CD4-positive, alpha-beta T cell (primary cell): Measurements from ENCODE around the gene THBD. TPM values are rescaled to one million over a fixed set of nuclear protein-coding genes. Genes with fewer than 3 reads are reported as not detected.

ENCODE experiments used
- ATAC-seq: fragments of 200-7000 bp; cut with Tn5 transposase; one replicate; pipeline ENCODE4 v1.10.0; 2022; ENCODE audit warnings: mild to moderate bottlenecking; ENCODE audit not compliant: poor library complexity
- CTCF ChIA-PET: fragments of 350-600 bp; sonication (Branson Sonifier 250); formaldehyde crosslinking; loops from one replicate; lab custom pipeline; 2021; ENCODE audit warnings: antibody characterized with exemption, inconsistent platforms; lab: Charles Lee
- POLR2A ChIA-PET: fragments of 350-600 bp; sonication (Branson Sonifier 250); formaldehyde crosslinking; loops from one replicate; lab custom pipeline; 2021; ENCODE audit warnings: antibody characterized with exemption, inconsistent platforms; lab: Charles Lee
- DNase-seq, 14 experiments: peaks; one replicate each; pipeline ENCODE4 v3.0.0-alpha.2; 2013 to 2020; ENCODE audit warnings: mixed read lengths in 2 of 14
- H3K27ac ChIP-seq, 2 donors: one replicate each; pipeline versions ENCODE4 v1.5.1 to v1.7.0; 2013; ENCODE audit warnings: low read length in 2 of 2, low read depth in 1 of 2, mild to moderate bottlenecking in 1 of 2
- H3K27me3 ChIP-seq, 2 experiments: 1 replicate in 1 of 2; 2 replicates in 1 of 2; pipeline versions ENCODE4 v1.6.1 to v1.7.0; 2013; ENCODE audit warnings: low read length in 2 of 2, control low read depth in 1 of 2, mild to moderate bottlenecking in 1 of 2, moderate library complexity in 1 of 2; ENCODE audit not compliant: insufficient read depth in 2 of 2, control insufficient read depth in 1 of 2
- H3K36me3 ChIP-seq: one replicate; pipeline ENCODE4 v1.6.1; 2013; ENCODE audit warnings: low read length, control low read depth; ENCODE audit not compliant: insufficient read depth
- H3K4me1 ChIP-seq: one replicate; pipeline ENCODE4 v1.6.1; 2013; ENCODE audit warnings: low read length, control low read depth; ENCODE audit not compliant: insufficient read depth
- H3K4me3 ChIP-seq: one replicate; pipeline ENCODE4 v1.5.1; 2013; ENCODE audit warnings: mild to moderate bottlenecking, low read length, moderate library complexity
- H3K9me3 ChIP-seq, 2 experiments: 1 replicate in 1 of 2; 2 replicates in 1 of 2; pipeline versions ENCODE4 v1.6.1 to v1.7.0; 2013; ENCODE audit warnings: low read length in 2 of 2, mild to moderate bottlenecking in 2 of 2, control low read depth in 1 of 2, moderate library complexity in 1 of 2; ENCODE audit not compliant: control insufficient read depth in 1 of 2, insufficient read depth in 1 of 2
- H3K27ac Mint-ChIP-seq: one replicate; pipeline ENCODE4 v1.8.0; 2020; ENCODE audit warnings: mixed read lengths
- H3K27me3 Mint-ChIP-seq: one replicate; pipeline ENCODE4 v1.8.0; 2021; ENCODE audit warnings: mixed read lengths
- H3K36me3 Mint-ChIP-seq: one replicate; pipeline ENCODE4 v1.8.0; 2021; ENCODE audit warnings: low read depth, mixed read lengths
- H3K4me1 Mint-ChIP-seq: one replicate; pipeline ENCODE4 v1.8.0; 2021; ENCODE audit warnings: low read depth, mixed read lengths
- H3K4me3 Mint-ChIP-seq: one replicate; pipeline ENCODE4 v1.8.0; 2020; ENCODE audit warnings: mild to moderate bottlenecking, mixed read lengths
- H3K9me3 Mint-ChIP-seq: one replicate; pipeline ENCODE4 v1.8.0; 2020; ENCODE audit warnings: mixed read lengths
- intact Hi-C, 2 experiments: fragments of 100-400 bp; cut with DNase I in 1 of 2; cut with micrococcal nuclease in 1 of 2; formaldehyde crosslinking; loops; one replicate each; pipeline versions ENCODE4 v1.15.1 to v1.9.0; 2023 to 2025; cut with DNase I, micrococcal nuclease
- total RNA-seq, 174 experiments: library from RNA in 2 of 174; stranded (reverse) in 2 of 174; gene quantifications; one replicate each; pipeline ENCODE4 v1.2.3 and lab custom pipeline; 2021 to 2026
- TF ChIP-seq, protein P1 (sequence below): fragments of 200-600 bp; IDR thresholded peaks from one replicate; pipeline ENCODE4 v1.8.0; 2022; ENCODE audit warnings: antibody characterized with exemption, mild to moderate bottlenecking

The THBD gene
- total RNA-seq, 2 experiments from 2014 or later = 2.2 to 2.4 TPM

DNA sequence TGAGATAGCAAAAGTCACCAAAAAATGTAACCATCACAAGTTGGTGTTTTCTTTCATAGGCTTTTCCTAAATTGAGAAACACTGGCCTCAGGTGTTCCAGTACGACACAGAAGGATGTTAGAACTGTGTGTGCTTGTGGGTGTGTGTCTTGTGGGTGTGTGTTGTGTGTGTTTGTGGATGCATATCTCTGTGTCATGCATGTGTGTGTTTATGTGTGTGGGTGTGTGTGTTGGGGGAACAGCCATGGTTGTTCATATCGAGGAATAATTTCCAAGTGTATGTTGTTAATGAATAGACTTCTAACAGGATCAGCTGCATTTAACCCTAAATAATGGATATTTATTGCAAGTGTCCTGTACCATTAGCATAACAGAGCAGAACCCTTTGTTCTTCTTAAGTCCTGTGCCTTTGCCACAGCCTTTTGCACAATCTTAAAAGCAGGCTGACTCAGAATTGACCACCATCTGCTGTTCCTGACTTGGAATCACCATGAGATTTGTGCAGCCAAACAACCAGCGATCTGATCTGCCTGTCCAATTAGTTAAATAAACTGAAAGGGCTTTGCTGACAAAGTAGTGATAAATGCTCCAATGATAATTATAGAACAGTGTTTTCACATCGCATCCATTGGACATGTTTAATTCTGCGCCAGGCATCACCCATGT, 29.0 kb upstream of the THBD start:
- H3K4me1 Mint-ChIP-seq = peaks cover 8% of the 10 kb centered on the region
- H3K4me3 Mint-ChIP-seq = no peak overlapping the region

DNA sequence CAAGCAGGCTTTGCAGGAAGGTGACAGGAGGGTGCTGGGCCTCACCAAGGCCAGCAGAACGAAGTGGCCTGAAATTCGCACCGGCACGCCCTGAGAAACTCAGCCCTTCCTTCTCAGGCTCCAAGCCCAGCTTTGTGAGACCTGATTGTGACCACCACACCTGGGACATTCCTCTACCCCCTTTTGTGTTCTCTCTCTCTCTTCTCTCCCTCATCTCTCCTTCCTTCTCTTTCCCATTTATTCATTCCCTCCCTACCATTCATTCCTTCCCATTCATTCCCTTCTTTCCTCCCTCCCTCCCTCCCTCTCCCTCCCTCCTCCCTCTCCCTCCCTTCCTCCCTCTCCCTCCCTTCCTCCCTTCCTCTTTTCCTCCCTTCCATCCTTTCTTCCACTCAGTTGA, 27.8 kb upstream of the THBD start:
- ATAC-seq (no peak), DNase-seq (no peak)
- H3K36me3 Mint-ChIP-seq = no peaks in the 10 kb centered on the region
- no peaks in the 10 kb centered on the region for H3K27me3 ChIP-seq
- H3K9me3 ChIP-seq = no peaks in the 10 kb centered on the region
- TF ChIP-seq, protein P1, sequence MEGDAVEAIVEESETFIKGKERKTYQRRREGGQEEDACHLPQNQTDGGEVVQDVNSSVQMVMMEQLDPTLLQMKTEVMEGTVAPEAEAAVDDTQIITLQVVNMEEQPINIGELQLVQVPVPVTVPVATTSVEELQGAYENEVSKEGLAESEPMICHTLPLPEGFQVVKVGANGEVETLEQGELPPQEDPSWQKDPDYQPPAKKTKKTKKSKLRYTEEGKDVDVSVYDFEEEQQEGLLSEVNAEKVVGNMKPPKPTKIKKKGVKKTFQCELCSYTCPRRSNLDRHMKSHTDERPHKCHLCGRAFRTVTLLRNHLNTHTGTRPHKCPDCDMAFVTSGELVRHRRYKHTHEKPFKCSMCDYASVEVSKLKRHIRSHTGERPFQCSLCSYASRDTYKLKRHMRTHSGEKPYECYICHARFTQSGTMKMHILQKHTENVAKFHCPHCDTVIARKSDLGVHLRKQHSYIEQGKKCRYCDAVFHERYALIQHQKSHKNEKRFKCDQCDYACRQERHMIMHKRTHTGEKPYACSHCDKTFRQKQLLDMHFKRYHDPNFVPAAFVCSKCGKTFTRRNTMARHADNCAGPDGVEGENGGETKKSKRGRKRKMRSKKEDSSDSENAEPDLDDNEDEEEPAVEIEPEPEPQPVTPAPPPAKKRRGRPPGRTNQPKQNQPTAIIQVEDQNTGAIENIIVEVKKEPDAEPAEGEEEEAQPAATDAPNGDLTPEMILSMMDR = no peak
- CTCF ChIA-PET = no interaction called here
- intact Hi-C loops = no loop called here
- no peaks in the 10 kb centered on the region for H3K4me1 Mint-ChIP-seq
- H3K4me1 ChIP-seq = no peaks in the 10 kb centered on the region
- H3K27me3 Mint-ChIP-seq = no peaks in the 10 kb centered on the region
- H3K9me3 Mint-ChIP-seq = no peaks in the 10 kb centered on the region
- no peak overlapping the region for H3K4me3 Mint-ChIP-seq
- H3K36me3 ChIP-seq = no peaks in the 10 kb centered on the region
- H3K4me3 ChIP-seq = no peak overlapping the region
- no peak overlapping the region for H3K27ac ChIP-seq
- POLR2A ChIA-PET = no interaction called here
- H3K27ac Mint-ChIP-seq = no peak overlapping the region

More for the DNA sequence above, 29.0 kb upstream of the THBD start:
- no peak for ATAC-seq
- no peak for DNase-seq
- intact Hi-C loops = no loop called here
- Mint-ChIP-seq H3K9me3 (no peaks in the 10 kb centered on the region), H3K27ac (no peak overlapping the region), H3K27me3 (no peaks in the 10 kb centered on the region), H3K36me3 (no peaks in the 10 kb centered on the region)
- POLR2A ChIA-PET = no interaction called here
- Histone ChIP-seq H3K27me3 (no peaks in the 10 kb centered on the region), H3K27ac (no peak overlapping the region), H3K9me3 (no peaks in the 10 kb centered on the region), H3K36me3 (no peaks in the 10 kb centered on the region), H3K4me3 (no peak overlapping the region), H3K4me1 (no peaks in the 10 kb centered on the region)
- TF ChIP-seq, protein P1 = no peak
- CTCF ChIA-PET = no interaction called here

DNA sequence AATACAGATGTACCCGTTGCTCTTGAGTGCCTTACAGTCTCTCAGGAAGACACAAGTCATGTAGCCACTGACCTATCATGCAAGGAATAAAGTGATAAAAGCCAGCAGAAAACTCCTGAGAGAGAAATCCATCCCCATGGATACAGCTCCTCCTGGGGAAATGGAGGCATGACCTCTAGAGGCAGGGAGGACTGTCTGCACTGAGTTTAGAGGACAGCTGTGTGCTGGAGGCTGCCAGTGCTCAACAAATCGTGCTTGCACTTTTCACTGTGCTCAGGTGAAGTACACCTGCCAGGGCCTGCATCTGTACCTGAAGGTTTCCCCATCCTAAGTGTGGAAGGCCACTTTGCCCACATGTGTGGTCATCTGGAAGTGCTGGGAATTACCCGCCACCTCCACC, 24.6 kb upstream of the THBD start:
- Mint-ChIP-seq H3K4me3 (no peak overlapping the region), H3K27ac (no peak overlapping the region), H3K27me3 (no peaks in the 10 kb centered on the region), H3K36me3 (no peaks in the 10 kb centered on the region), H3K4me1 (no peaks in the 10 kb centered on the region), H3K9me3 (no peaks in the 10 kb centered on the region)
- ChIA-PET POLR2A (no interaction called here), CTCF (no interaction called here)
- intact Hi-C loops = no loop called here
- Histone ChIP-seq H3K27ac (no peak overlapping the region), H3K4me1 (no peaks in the 10 kb centered on the region), H3K9me3 (no peaks in the 10 kb centered on the region), H3K27me3 (no peaks in the 10 kb centered on the region), H3K4me3 (no peak overlapping the region), H3K36me3 (no peaks in the 10 kb centered on the region)
- TF ChIP-seq, protein P1 = no peak
- no peak for DNase-seq
- ATAC-seq = no peak
